A549 (cell line): ENCODE data around the gene GTPBP6. TPM values are rescaled to one million over a fixed set of nuclear protein-coding genes. Genes with fewer than 3 reads are reported as not detected.

ENCODE experiments used
- ATAC-seq, 2 experiments: fragments of 200-7000 bp in 1 of 2; fragments of >200 bp in 1 of 2; cut with Nextera tagmentation in 1 of 2; cut with Tn5 transposase in 1 of 2; 3 replicates each; pipeline versions ENCODE4 v1.8.0 to v1.9.1; 2018 to 2020; ENCODE audit warnings: mild to moderate bottlenecking in 1 of 2, moderate library complexity in 1 of 2
- CTCF ChIA-PET: fragments of 300-600 bp; sonication (Branson Sonifier 250); formaldehyde crosslinking; extraction: SDS; loops from one replicate; lab custom pipeline; 2021; ENCODE audit warnings: antibody characterized with exemption, inconsistent platforms; lab: Yijun Ruan, JAX
- POLR2A ChIA-PET: fragments of 350-600 bp; formaldehyde crosslinking; extraction: SDS; loops from one replicate; lab custom pipeline; 2021; ENCODE audit warnings: antibody characterized with exemption, inconsistent platforms; lab: Yijun Ruan, JAX
- DNase-seq, 2 experiments: peaks; one replicate each; pipeline versions ENCODE4 v3.0.0 to v3.0.0-alpha.2; 2011 to 2016; ENCODE audit warnings: low read depth in 1 of 2, low spot score in 1 of 2
- FAIRE-seq: peaks from 2 replicates; lab custom pipeline; 2011; peaks lifted over from hg19 to GRCh38; lab: Jason Lieb, UNC
- H3K27ac ChIP-seq, 2 experiments: fragments of >200 bp; sonication (Bioruptor Twin); formaldehyde crosslinking; 3 replicates each; pipeline ENCODE4 v1.5.1; 2016 to 2017
- H3K4me1 ChIP-seq: fragments of >200 bp; sonication (Bioruptor Twin); formaldehyde crosslinking; 3 replicates; pipeline ENCODE4 v1.6.1; 2016
- H3K4me2 ChIP-seq: fragments of >200 bp; sonication (Bioruptor Twin); formaldehyde crosslinking; 3 replicates; pipeline ENCODE4 v1.6.1; 2016
- H3K4me3 ChIP-seq: fragments of >200 bp; sonication (Bioruptor Twin); formaldehyde crosslinking; 3 replicates; pipeline ENCODE4 v1.5.1; 2016
- H3K9me3 ChIP-seq: fragments of >200 bp; sonication (Bioruptor Twin); formaldehyde crosslinking; 3 replicates; pipeline ENCODE4 v1.6.1; 2016
- BHLHE40 ChIP-seq: IDR thresholded peaks from 2 replicates; pipeline ENCODE4 v1.6.1; 2012; ENCODE audit warnings: low read depth, low read length, inconsistent platforms
- CBX2 ChIP-seq: fragments of 200-600 bp; sonication (generic); IDR thresholded peaks from 2 replicates; pipeline ENCODE4 v1.6.1; 2016; ENCODE audit warnings: low read depth, mild to moderate bottlenecking, borderline replicate concordance
- CEBPB ChIP-seq, 2 experiments: fragments of >200 bp in 1 of 2; sonication (Bioruptor Twin) in 1 of 2; formaldehyde crosslinking in 1 of 2; IDR thresholded peaks; 2 replicates each; pipeline ENCODE4 v1.6.1; 2012 to 2016
- CHD4 ChIP-seq: fragments of 200-600 bp; sonication (generic); IDR thresholded peaks from 2 replicates; pipeline ENCODE4 v1.6.1; 2016; ENCODE audit warnings: antibody characterized with exemption, mild to moderate bottlenecking, borderline replicate concordance
- EHMT2 ChIP-seq: fragments of 200-600 bp; sonication (generic); IDR thresholded peaks from 2 replicates; pipeline ENCODE4 v1.6.1; 2016; ENCODE audit warnings: antibody characterized with exemption, low read depth, mild to moderate bottlenecking, moderate library complexity
- EP300 ChIP-seq, 2 experiments: fragments of >200 bp; sonication (Bioruptor Twin); formaldehyde crosslinking; IDR thresholded peaks; 2 replicates in 1 of 2; 3 replicates in 1 of 2; pipeline ENCODE4 v1.6.1; 2016 to 2017
- FOSB ChIP-seq: fragments of 250-450 bp; sonication (Bioruptor Pico); IDR thresholded peaks from 2 replicates; pipeline ENCODE4 v1.5.0; 2020; ENCODE audit warnings: mild to moderate bottlenecking, moderate library complexity
- FOSL2 ChIP-seq, 2 experiments: fragments of 450-650 bp in 1 of 2; fragments of >200 bp in 1 of 2; sonication (Bioruptor Twin) in 1 of 2; formaldehyde crosslinking; IDR thresholded peaks; 2 replicates each; pipeline versions ENCODE4 v1.5.0 to v1.6.1; 2016 to 2020; ENCODE audit warnings: mild to moderate bottlenecking in 1 of 2, moderate library complexity in 1 of 2
- FOXS1 ChIP-seq: fragments of 250-450 bp; sonication (Bioruptor Pico); IDR thresholded peaks from 2 replicates; pipeline ENCODE4 v1.5.0; 2020; ENCODE audit warnings: mild to moderate bottlenecking, moderate library complexity
- GATA3 ChIP-seq: IDR thresholded peaks from 2 replicates; pipeline ENCODE4 v1.6.1; 2012; ENCODE audit warnings: borderline replicate concordance
- HDAC2 ChIP-seq: fragments of 200-600 bp; sonication (generic); IDR thresholded peaks from 2 replicates; pipeline ENCODE4 v1.6.1; 2016
- HEYL ChIP-seq: fragments of 250-450 bp; sonication (Bioruptor Pico); IDR thresholded peaks from 2 replicates; pipeline ENCODE4 v1.8.0; 2021; ENCODE audit warnings: mild to moderate bottlenecking, moderate library complexity
- HOXB13 ChIP-seq: fragments of 250-450 bp; sonication (Bioruptor Pico); IDR thresholded peaks from 2 replicates; pipeline ENCODE4 v1.5.0; 2020; ENCODE audit warnings: low read depth, mild to moderate bottlenecking, moderate library complexity
- JUNB ChIP-seq: fragments of >200 bp; sonication (Bioruptor Twin); formaldehyde crosslinking; IDR thresholded peaks from 2 replicates; pipeline ENCODE4 v1.6.1; 2016
- KDM1A ChIP-seq: fragments of 200-600 bp; sonication (generic); IDR thresholded peaks from 2 replicates; pipeline ENCODE4 v1.6.1; 2016; ENCODE audit warnings: low read depth, mild to moderate bottlenecking
- KDM5A ChIP-seq: fragments of 200-600 bp; sonication (generic); IDR thresholded peaks from 2 replicates; pipeline ENCODE4 v1.6.1; 2016; ENCODE audit warnings: antibody characterized with exemption, mild to moderate bottlenecking
- MAFK ChIP-seq: fragments of 450-650 bp; IDR thresholded peaks from 2 replicates; pipeline ENCODE4 v1.6.1; 2014; ENCODE audit not compliant: partially characterized antibody
- MYC ChIP-seq: IDR thresholded peaks from 2 replicates; pipeline ENCODE4 v1.6.1; 2012; ENCODE audit warnings: mild to moderate bottlenecking, inconsistent platforms, low read length, improper control_type of control experiment, borderline replicate concordance
- NPAS2 ChIP-seq: fragments of 250-450 bp; sonication (Bioruptor Pico); IDR thresholded peaks from 2 replicates; pipeline ENCODE4 v1.8.0; 2022; ENCODE audit warnings: mild to moderate bottlenecking, moderate library complexity, borderline replicate concordance
- POLR2AphosphoS2 ChIP-seq: conservative IDR thresholded peaks from 2 replicates; pipeline ENCODE4 v1.6.1; 2012; ENCODE audit warnings: low read length, improper control_type of control experiment, inconsistent platforms
- RARB ChIP-seq: fragments of 250-450 bp; sonication (Bioruptor Pico); IDR thresholded peaks from 2 replicates; pipeline ENCODE4 v1.8.0; 2021; ENCODE audit warnings: mild to moderate bottlenecking, moderate library complexity
- RCOR1 ChIP-seq: fragments of 150-350 bp; IDR thresholded peaks from 2 replicates; pipeline ENCODE4 v1.6.1; 2014; ENCODE audit warnings: antibody characterized with exemption, low read length, low read depth
- RFX5 ChIP-seq: fragments of 450-650 bp; IDR thresholded peaks from 2 replicates; pipeline ENCODE4 v1.7.1; 2014; ENCODE audit warnings: antibody characterized with exemption, mild to moderate bottlenecking, moderate library complexity
- RNF2 ChIP-seq: fragments of 200-600 bp; sonication (generic); IDR thresholded peaks from 2 replicates; pipeline ENCODE4 v1.6.1; 2016; ENCODE audit warnings: low read depth, mild to moderate bottlenecking, antibody characterized with exemption, moderate library complexity, borderline replicate concordance
- TFCP2L1 ChIP-seq: fragments of 250-450 bp; sonication (Bioruptor Pico); IDR thresholded peaks from 2 replicates; pipeline ENCODE4 v1.5.0; 2021; ENCODE audit warnings: mild to moderate bottlenecking
- ZNF302 ChIP-seq: fragments of 250-450 bp; sonication (Bioruptor Pico); IDR thresholded peaks from 2 replicates; pipeline ENCODE4 v1.9.0; 2021; ENCODE audit warnings: inconsistent platforms, mild to moderate bottlenecking, moderate library complexity
- ZSCAN20 ChIP-seq: fragments of 250-450 bp; sonication (Bioruptor Pico); IDR thresholded peaks from 2 replicates; pipeline ENCODE4 v1.8.0; 2022; ENCODE audit warnings: mild to moderate bottlenecking, moderate library complexity
- WGBS: methylation state at CpG from one replicate; pipeline ENCODE4 v1.1.6; 2017; ENCODE audit errors: missing lambda C conversion rate; 5-methylcytosine and 5-hydroxymethylcytosine counted together
- polyA plus RNA-seq, 4 experiments: library from polyadenylated mRNA; depleted of rRNA in 3 of 4; stranded (reverse); fragments of >200 nt; fragmentation: RNase III in 1 of 4; extraction: RNeasy Plus Mini Kit Qiagen cat#74134 plus additional on column Dnase treatment in 1 of 4; gene quantifications; 2 replicates in 3 of 4; 3 replicates in 1 of 4; pipeline ENCODE4 v1.2.3, GENCODE V29; 2011 to 2017
- TF ChIP-seq, protein P1 (sequence below): fragments of >200 bp; sonication (Bioruptor Twin); formaldehyde crosslinking; IDR thresholded peaks from 3 replicates; pipeline ENCODE4 v1.5.1; 2016
- TF ChIP-seq, protein P2 (sequence below): fragments of 450-650 bp; IDR thresholded peaks from 2 replicates; pipeline ENCODE4 v1.6.1; 2014; ENCODE audit warnings: antibody characterized with exemption
- TF ChIP-seq, protein P3 (sequence below): IDR thresholded peaks from 2 replicates; pipeline ENCODE4 v1.6.1; 2012; ENCODE audit warnings: low read depth, borderline replicate concordance
- TF ChIP-seq, protein P4 (sequence below): fragments of 250-450 bp; sonication (Bioruptor Pico); IDR thresholded peaks from 2 replicates; pipeline ENCODE4 v1.5.0; 2020; ENCODE audit warnings: low read depth, mild to moderate bottlenecking, moderate library complexity

GTPBP6 gene
- polyA plus RNA-seq, 2 of the 4 experiments (the other 2 are of a cell fraction): 26.0 to 41.2 TPM

DNA sequence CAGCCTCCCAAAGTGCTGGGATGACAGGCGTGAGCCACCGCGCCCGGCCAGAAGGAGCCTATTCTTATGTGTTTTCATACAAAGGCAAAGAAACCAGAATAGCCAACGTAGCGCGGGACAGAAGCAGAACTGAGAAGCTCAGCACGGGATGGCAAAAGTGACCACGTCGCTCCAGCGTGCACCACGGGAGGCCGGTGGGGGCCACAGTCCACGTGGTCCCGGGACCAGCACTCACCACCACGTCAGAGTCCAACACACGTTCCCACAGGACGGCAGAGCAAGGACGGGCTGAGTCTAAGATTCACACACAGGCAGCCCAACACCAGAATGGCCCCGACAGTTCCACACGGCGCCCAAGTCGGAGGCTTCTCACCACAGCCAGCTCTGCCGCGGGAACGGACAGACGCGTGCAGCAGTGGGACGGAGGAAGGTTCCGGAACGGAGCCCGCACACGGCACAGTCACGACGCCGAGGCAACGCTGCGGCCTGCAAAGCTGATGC is 18.8 kb upstream of the GTPBP6 start:
- ChIA-PET POLR2A (no interaction called here), CTCF (no interaction called here)
- Histone ChIP-seq H3K27ac (no peak overlapping the region), H3K9me3 (no peaks in the 10 kb centered on the region), H3K4me1 (no peaks in the 10 kb centered on the region), H3K4me3 (no peak overlapping the region), H3K4me2 (no peak overlapping the region)
- ATAC-seq (no peak), FAIRE-seq (no peak), DNase-seq (no peak)
- TF ChIP-seq, protein P1, sequence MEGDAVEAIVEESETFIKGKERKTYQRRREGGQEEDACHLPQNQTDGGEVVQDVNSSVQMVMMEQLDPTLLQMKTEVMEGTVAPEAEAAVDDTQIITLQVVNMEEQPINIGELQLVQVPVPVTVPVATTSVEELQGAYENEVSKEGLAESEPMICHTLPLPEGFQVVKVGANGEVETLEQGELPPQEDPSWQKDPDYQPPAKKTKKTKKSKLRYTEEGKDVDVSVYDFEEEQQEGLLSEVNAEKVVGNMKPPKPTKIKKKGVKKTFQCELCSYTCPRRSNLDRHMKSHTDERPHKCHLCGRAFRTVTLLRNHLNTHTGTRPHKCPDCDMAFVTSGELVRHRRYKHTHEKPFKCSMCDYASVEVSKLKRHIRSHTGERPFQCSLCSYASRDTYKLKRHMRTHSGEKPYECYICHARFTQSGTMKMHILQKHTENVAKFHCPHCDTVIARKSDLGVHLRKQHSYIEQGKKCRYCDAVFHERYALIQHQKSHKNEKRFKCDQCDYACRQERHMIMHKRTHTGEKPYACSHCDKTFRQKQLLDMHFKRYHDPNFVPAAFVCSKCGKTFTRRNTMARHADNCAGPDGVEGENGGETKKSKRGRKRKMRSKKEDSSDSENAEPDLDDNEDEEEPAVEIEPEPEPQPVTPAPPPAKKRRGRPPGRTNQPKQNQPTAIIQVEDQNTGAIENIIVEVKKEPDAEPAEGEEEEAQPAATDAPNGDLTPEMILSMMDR: no peak
- TF ChIP-seq, protein P2, sequence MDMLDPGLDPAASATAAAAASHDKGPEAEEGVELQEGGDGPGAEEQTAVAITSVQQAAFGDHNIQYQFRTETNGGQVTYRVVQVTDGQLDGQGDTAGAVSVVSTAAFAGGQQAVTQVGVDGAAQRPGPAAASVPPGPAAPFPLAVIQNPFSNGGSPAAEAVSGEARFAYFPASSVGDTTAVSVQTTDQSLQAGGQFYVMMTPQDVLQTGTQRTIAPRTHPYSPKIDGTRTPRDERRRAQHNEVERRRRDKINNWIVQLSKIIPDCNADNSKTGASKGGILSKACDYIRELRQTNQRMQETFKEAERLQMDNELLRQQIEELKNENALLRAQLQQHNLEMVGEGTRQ: no peak
- TF ChIP-seq RCOR1: no peak
- TF ChIP-seq KDM5A: no peak
- no peak for TF ChIP-seq EHMT2
- TF ChIP-seq ZNF302: no peak
- no peak for TF ChIP-seq MAFK
- no peak for TF ChIP-seq MYC
- TF ChIP-seq, protein P3, sequence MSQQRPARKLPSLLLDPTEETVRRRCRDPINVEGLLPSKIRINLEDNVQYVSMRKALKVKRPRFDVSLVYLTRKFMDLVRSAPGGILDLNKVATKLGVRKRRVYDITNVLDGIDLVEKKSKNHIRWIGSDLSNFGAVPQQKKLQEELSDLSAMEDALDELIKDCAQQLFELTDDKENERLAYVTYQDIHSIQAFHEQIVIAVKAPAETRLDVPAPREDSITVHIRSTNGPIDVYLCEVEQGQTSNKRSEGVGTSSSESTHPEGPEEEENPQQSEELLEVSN: no peak
- TF ChIP-seq NPAS2 (CRISPR knock-in tag): no peak
- TF ChIP-seq FOXS1 (CRISPR knock-in tag): no peak
- no peak for TF ChIP-seq BHLHE40
- no peak for TF ChIP-seq CBX2
- no peak for TF ChIP-seq POLR2AphosphoS2
- TF ChIP-seq ZSCAN20 (CRISPR knock-in tag): no peak
- no peak for TF ChIP-seq GATA3
- no peak for TF ChIP-seq TFCP2L1
- TF ChIP-seq HEYL: no peak
- TF ChIP-seq RNF2: no peak
- TF ChIP-seq FOSL2 (IDR thresholded peaks at IDR 0.05): no peak
- TF ChIP-seq FOSL2 (CRISPR knock-in tag; IDR thresholded peaks at IDR 0.05): no peak
- WGBS: 84% methylated on average over 38 of the region's 38 CpGs

DNA sequence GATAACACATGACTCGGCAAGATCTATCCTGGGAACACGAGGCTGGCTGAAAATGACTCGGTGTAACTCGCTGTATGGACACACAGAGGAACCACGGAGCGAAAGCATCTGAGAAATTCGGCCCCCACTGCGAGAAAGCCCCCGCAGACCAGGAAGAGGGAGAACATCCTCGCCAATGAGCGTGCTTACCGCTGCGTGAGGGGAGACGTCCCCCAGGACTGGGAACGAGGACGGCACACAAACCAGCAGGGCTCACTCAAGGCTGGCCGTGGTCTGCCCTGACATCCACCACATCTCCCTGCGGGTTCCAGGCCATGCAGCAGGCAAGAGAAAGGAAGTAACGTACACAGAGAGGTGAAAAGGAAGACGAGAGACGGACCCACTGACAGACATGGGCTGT is 17.6 kb upstream of the GTPBP6 start:
- no peaks in the 10 kb centered on the region for H3K9me3 ChIP-seq
- peaks cover 5% of the 10 kb centered on the region; the same call in 1 of the 3 replicates for H3K4me1 ChIP-seq
- FAIRE-seq: no peak
- TF ChIP-seq, protein P4, sequence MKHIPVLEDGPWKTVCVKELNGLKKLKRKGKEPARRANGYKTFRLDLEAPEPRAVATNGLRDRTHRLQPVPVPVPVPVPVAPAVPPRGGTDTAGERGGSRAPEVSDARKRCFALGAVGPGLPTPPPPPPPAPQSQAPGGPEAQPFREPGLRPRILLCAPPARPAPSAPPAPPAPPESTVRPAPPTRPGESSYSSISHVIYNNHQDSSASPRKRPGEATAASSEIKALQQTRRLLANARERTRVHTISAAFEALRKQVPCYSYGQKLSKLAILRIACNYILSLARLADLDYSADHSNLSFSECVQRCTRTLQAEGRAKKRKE: no peak
- TF ChIP-seq FOSB (CRISPR knock-in tag) (no peak), CHD4 (no peak), KDM1A (no peak), RARB (no peak), RNF2 (no peak), CEBPB (IDR thresholded peaks at IDR 0.05) (no peak), RFX5 (no peak), EHMT2 (no peak), HDAC2 (no peak), EP300 (IDR thresholded peaks at IDR 0.05) (no peak), JUNB (no peak), HOXB13 (CRISPR knock-in tag) (no peak)
- TF ChIP-seq, protein P3: no peak
- TF ChIP-seq, protein P1: no peak
- H3K4me3 ChIP-seq: no peak overlapping the region
- ChIA-PET POLR2A (no interaction called here), CTCF (no interaction called here)
- WGBS: 84% methylated on average over 21 of the region's 21 CpGs
- no peak overlapping the region for H3K4me2 ChIP-seq
- 0 out of 6 replicates have a peak overlapping the region, but pooled peaks of 1 of the 2 experiments have one; percentile 28 for H3K27ac ChIP-seq
- DNase-seq: no peak
- no peak for ATAC-seq
